ENCODE measurements around the gene TRMT112.
A peak's percentile ranks its signal among the peaks of the same experiment; 100 is the strongest.

The TRMT112 gene

GRCh38 chr11:64349404-64349803 lies 32.0 kb upstream of the TRMT112 start:
- DNase-seq, result no peak

DNA sequence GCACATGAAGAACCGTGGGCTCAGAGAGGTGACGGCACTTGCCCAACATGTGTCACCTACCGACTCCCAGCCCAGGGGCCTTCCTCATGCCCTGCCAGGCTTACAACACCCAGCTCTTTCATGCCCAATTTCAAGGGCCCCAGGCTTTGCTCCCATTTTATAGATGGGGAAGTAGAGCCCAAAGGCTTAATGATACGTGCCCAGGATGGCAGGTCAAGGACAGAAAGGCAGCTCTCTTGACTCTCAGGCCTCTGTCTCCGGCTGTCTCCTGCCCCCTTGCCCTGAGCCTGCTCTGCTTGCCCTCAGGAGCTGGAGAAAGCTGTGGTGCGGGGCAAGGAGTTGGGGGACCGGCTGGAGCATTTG lies 31.6 kb upstream of the TRMT112 start:
- DNase-seq, result no peak

DNA sequence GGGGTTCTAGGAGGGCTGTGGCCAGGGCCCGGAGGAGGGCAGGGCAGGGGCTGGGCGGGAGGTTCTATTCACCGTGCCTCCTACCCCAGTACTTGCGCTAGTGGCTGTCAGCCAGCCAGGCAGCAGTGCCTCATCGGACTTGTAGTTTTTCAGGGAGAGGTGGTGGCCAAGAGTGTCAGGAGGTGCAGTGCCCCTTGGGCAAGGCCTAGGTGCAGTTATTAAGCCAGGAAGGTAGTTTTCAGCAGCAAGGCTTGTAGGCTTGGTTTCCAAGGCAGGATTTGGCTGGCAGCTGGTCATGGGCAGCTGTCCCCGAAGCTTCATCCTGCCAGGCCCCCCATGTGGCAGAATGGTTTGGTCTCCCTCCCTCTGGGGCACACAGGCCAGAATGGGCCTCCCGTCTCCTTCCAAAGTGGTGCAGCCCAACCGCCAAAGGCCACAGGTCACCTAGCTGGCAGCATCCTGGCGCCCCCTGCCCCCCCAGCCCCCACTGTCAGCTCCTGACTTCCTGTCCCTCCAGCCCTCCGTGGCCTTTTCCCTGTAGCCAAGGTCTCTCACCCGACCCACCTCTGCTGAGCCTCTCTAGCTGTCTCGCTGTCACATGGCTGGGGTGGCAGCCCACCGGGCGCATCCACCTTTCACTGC lies 31.1 kb upstream of the TRMT112 start:
- no peak for DNase-seq

DNA sequence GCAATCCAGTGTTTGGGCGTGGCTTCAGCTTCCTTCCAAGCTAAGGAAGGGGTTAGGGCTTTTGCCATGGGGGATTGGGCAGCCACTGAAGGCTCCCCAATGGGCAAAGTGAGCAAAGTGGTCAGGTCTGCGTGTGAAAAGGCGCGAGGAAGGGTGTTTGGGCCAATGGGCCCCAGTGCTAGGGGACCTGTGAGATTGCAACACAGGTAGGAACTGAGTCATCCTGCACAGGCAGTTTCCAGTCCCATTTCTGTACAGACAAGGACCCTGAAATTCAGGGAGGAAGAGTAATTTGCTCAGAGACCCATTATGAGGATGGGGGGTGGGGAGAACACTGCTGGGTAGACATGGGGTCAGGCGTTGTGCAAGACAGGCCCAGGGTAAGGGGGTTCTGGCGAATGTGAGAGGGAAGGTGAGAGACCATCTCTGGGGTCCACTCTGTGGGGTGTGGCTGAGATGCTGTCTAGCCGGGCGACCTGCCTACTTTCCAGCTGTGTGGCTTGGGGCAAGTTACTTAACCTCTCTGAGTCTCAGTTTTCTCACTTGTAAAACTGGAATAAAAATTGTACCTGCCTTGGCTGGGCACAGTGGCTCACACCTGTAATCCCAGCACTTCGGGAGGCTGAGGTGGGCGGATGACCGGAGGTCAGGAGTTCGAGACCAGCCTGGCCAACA lies 30.0 kb upstream of the TRMT112 start:
- no peak for DNase-seq

- no peak for DNase-seq
Measured at GRCh38 chr11:64344787-64345186, 27.4 kb upstream of the TRMT112 start.

- DNase-seq, result no peak
Measured at GRCh38 chr11:64343767-64344559, 26.6 kb upstream of the TRMT112 start.

- DNase-seq, result no peak
Measured at GRCh38 chr11:64342869-64343745, 25.7 kb upstream of the TRMT112 start.

- DNase-seq, result peak; percentile 89
Measured at GRCh38 chr11:64341851-64342791, 24.8 kb upstream of the TRMT112 start.

- DNase-seq, result no peak
Measured at GRCh38 chr11:64341429-64341828, 24.1 kb upstream of the TRMT112 start.

GRCh38 chr11:64340671-64341335 lies 23.4 kb upstream of the TRMT112 start:
- DNase-seq, result peak; percentile 83

DNA sequence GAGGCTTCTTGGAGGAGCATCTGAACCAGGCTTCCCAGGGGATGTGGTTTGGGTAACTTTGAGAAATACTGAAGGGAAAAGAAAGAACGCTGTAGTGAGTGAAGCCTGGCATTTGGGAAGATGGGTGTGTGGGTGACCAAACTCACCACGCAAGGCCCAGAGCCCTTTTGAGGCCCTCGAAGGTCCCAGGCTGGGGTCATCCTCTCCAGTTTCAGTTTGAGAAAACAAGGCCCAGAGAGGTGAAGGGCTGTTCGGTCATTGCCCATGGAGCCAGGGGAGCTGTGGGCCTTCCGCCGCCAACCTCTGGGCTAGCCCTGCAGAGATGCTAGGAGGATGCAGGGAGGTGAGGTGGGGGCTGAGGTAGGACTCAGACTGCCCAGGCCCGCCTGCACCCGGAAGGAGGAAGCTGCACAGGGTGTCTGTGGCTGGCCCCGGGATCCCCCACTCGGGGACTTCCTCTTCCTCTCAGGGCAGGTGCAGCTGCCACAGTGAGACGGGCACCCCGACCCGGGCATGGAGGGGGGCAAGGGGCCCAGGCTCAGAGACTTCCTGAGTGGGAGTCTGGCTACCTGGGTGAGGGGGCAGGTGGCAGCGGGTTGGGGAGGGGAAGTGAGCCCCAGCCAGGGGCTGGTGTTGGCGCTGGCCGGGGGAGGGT lies 22.5 kb upstream of the TRMT112 start, which contains the start of gene CCDC88B:
TSS of gene CCDC88B (plus strand) at position 451 of the 655 bp plus-strand sequence. CDS start at position 514, 63 bp downstream.
- peak; percentile 83 for DNase-seq

GRCh38 chr11:64339286-64339685 lies 21.9 kb upstream of the TRMT112 start:
- DNase-seq, result no peak

GRCh38 chr11:64338716-64339115 lies 21.4 kb upstream of the TRMT112 start:
- no peak for DNase-seq

GRCh38 chr11:64337538-64338249 lies 20.3 kb upstream of the TRMT112 start:
- no peak for DNase-seq

DNA sequence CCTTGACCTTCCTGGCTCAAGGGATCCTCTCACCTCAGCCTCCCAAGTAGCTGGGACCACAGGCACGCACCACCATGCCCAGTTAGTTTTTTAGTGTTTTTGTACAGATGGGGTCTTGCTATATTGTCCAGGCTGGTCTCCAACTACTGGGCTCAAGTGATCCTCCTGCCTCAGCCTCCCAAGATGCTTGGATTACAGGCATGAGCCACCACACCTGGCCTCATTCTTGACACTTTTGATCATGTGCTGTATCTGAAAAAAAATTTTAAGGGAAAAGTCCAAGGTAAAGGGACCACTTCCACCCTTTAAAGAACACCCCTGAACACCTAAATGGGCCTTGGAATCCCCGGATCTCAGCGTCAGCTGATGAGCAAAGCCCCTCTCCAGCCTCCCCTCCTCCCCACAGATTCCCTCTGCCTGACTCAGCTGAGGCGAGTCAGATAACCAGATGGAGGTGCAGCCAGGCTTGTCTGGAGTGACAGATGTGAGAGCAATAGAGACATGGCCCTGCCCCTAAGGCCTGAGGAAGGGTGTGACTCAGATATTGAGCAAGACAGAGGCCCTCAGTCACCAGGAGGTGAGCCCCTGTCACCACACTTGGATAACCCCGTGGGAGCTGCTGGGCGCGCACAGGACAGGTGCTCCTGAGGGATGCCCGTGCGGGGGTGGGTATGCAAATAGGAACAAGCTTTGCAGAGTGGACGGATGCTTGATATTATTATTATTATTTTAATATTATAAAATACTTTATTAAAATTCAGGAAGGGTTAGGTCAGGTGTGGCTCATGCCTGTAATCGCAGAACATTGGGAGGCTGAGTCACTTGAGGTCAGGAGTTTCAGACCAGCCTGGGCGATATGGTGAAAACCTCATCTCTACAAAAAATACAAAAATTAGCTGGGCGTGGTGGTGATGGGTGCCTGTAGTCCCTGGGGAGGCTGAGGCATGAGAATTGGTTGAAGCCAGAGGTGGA lies 17.7 kb upstream of the TRMT112 start:
- no peak for DNase-seq

- no peak for DNase-seq
Measured at GRCh38 chr11:64333556-64333955, 16.2 kb upstream of the TRMT112 start.

- peak; percentile 77 for DNase-seq
Measured at GRCh38 chr11:64331569-64332371, 14.4 kb upstream of the TRMT112 start.

- DNase-seq, result no peak
Measured at GRCh38 chr11:64330888-64331287, 13.5 kb upstream of the TRMT112 start.
